ENCODE results near the gene HMGN5. TPM values are rescaled to one million over a fixed set of nuclear protein-coding genes. Genes with fewer than 3 reads are reported as not detected.

The HMGN5 gene
- total RNA-seq, 4 donors from 2014 or later, result 3.7 to 5.5 (median 5.2) TPM

DNA sequence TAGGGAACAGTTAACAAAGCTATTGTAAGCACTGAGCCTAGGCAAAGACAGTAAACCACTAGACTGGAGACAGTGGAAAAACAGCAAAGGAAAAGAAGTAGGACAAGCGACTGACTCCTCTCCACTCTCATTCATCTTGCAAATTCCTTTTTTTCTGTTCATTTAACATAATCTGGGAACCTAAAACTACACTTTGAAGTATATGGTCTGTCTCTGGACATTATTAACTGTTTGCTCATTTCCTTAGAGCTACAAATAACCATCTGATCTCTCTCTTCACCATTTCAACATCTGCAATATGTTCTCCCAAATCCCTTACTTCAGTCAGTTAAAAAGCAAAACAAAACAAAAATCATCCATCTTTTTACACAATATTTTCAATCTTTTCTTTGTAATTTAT is 642 bp downstream of the HMGN5 start:
- TF ChIP-seq, protein P1, sequence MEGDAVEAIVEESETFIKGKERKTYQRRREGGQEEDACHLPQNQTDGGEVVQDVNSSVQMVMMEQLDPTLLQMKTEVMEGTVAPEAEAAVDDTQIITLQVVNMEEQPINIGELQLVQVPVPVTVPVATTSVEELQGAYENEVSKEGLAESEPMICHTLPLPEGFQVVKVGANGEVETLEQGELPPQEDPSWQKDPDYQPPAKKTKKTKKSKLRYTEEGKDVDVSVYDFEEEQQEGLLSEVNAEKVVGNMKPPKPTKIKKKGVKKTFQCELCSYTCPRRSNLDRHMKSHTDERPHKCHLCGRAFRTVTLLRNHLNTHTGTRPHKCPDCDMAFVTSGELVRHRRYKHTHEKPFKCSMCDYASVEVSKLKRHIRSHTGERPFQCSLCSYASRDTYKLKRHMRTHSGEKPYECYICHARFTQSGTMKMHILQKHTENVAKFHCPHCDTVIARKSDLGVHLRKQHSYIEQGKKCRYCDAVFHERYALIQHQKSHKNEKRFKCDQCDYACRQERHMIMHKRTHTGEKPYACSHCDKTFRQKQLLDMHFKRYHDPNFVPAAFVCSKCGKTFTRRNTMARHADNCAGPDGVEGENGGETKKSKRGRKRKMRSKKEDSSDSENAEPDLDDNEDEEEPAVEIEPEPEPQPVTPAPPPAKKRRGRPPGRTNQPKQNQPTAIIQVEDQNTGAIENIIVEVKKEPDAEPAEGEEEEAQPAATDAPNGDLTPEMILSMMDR (IDR thresholded peaks at IDR 0.05; ENCODE audit: low read depth), result no peak

DNA sequence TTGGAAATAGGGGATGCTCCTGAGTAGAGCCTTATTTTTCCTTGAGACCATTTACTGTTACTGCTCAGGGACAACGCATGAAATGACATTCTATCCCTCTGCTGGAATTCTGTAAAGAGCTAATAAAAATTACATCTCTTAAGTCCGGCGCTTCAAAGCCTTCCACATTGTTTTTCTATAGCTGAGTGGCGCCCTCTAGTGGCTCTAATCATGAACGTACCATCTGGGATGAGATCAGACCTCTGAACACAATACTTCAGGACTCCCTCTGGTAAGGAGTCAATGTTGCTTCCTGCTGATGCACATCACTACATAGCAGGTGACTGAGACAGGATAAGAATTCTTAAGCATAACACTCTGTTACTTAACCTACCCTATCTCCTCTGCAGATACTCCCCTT is 6.0 kb downstream of the HMGN5 start:
- TF ChIP-seq, protein P1 (IDR thresholded peaks at IDR 0.05; ENCODE audit: low read depth), result no peak

DNA sequence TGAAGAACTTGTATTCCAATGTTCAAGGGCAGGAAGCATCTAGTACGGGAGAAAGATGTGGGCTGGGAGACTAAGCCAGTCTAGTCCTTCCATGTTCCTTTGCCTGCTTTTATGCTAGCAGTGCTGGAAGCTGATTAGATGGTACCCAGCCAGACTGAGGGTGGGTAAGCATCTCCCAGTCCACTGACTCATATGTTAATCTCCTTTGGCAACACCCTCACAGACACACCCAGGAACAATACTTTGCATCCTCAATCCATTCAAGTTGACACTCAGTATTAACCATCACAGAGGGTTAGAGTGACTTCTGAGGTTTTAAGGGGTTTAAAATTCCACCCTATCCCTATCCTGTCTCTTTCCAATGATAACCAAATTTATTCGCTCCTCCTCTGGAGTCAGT is 6.5 kb downstream of the HMGN5 start:
- TF ChIP-seq, protein P1 (IDR thresholded peaks at IDR 0.05; ENCODE audit: low read depth), result no peak

DNA sequence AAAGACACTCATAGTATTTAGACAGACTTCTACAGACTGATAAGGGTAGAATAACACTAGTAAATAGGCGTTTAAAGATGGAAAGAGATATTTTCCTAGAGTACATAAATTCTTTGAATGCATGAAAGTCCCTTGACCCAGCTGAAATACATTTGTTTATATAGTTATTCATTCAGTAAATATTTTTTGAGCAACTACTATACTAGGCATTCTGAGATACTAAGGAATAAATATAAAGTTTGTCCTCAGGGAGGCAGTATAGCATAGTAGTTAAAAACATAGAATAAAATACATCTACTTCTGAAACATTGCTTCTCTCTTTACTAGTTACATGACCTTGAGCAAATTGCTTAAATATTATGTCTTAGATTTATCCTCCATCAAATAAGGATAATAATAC is 27.4 kb downstream of the HMGN5 start:
- TF ChIP-seq, protein P1 (IDR thresholded peaks at IDR 0.05; ENCODE audit: low read depth), result no peak

DNA sequence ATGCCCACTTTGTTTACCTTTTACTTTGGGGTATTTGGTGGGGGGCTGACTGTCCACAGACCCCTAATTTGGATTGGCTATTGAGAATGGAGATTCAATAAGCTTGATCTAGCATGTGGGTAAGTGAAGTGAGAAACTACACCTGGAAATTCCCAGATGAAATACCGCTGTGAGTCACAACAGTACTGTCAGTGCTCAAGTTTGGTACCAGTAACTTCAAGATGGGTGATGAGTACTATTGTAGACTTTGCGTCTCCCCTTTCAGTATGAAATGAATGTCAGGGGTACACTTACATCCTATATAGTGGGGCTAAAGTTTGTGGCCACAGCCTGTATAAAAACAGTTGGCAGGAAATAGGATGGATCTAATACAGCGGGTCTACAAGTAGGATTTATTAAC is 33.3 kb downstream of the HMGN5 start:
- TF ChIP-seq, protein P1 (IDR thresholded peaks at IDR 0.05; ENCODE audit: low read depth), result no peak

DNA sequence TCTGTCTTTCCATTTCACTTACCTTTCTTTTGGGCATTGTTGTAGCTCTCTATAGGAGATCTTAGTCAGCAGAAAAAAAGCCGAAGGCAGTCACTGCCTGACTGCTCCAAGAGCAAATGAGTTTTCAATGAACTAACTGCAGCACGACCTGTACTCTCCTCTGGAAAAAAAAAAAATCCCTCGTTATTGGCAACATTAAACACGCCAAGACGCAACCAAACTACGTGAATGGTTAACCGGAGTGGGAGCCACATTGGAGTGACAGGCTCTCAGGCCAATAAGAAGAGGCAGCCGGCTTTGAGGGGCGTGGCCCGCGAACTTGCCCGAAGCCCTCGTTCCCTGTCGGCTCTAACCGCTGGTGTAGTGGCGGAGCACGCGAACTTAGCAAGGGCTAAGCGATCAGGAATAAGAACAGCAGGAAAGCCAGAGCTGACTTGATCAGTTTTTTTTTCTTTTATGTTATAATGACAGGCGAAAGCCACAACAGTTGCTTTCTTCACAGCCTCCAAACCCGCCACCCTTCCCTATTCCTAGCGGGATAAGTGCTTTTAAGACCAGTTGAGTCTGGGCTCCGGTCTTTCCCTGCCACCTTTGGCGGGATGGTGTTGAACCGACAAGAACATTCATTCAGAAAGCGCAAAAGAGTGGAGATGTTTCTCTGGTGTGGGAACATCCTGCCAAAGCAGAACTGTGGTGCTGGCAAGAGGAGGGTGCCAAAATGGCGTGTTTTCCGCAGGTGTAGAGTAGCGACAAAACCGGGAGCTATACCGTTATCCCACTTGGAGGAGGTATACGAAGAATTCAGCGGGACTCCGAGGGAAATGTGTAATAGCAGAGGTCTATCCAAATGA is 80.0 kb downstream of the HMGN5 start:
- TF ChIP-seq, protein P1 (IDR thresholded peaks at IDR 0.05; ENCODE audit: low read depth), result no peak

DNA sequence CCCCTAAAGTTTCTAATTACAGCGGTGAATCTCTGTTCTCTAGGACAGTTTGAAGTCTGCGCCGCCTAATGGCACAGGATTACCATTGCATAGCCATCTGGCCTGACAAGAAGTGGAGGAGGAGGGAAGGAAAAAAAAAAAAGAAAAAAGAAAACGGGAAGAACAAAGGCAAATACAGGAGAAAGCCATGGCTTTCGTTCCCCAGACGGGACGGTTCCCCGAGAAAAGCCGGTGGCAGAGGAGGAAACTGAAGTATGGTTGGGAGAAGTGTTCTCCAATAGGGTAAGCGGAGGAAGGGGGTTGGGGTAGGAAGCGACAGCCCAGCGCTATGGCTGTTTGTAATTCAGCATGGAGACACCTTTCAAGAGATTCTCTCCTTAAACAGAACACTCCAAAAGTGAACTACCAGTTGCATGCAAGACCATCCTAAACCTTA is 80.8 kb downstream of the HMGN5 start:
- TF ChIP-seq, protein P1 (IDR thresholded peaks at IDR 0.05; ENCODE audit: low read depth), result no peak

Data from subcutaneous adipose tissue (tissue), 4 donors.